WERI-Rb-1 (cell line): Measurements from ENCODE around the gene ASB8.

Experiments used
- DNase-seq: peaks from one replicate; pipeline ENCODE4 v3.0.0-alpha.2; 2020
- H3K27ac ChIP-seq: fragments of 250-450 bp; sonication (Bioruptor Pico); 2 replicates; pipeline ENCODE4 v1.5.1; 2020; ENCODE audit warnings: mild to moderate bottlenecking, moderate library complexity
- H3K27me3 ChIP-seq: fragments of 250-450 bp; sonication (Bioruptor Pico); 2 replicates; pipeline ENCODE4 v1.5.1; 2021; ENCODE audit warnings: mild to moderate bottlenecking, low read depth, moderate library complexity; ENCODE audit not compliant: insufficient read depth, severe bottlenecking
- H3K36me3 ChIP-seq: fragments of 250-450 bp; sonication (Bioruptor Pico); 2 replicates; pipeline ENCODE4 v1.5.1; 2020; ENCODE audit warnings: mild to moderate bottlenecking, moderate library complexity
- H3K4me3 ChIP-seq: 2 replicates; pipeline ENCODE4 v1.5.1; 2011; ENCODE audit warnings: low read depth, mild to moderate bottlenecking, control low read depth, low read length
- H3K9me3 ChIP-seq: fragments of 250-450 bp; sonication (Bioruptor Pico); 2 replicates; pipeline ENCODE4 v1.5.1; 2021; ENCODE audit warnings: mild to moderate bottlenecking, moderate library complexity; ENCODE audit not compliant: severe bottlenecking
- CTCF ChIP-seq: IDR thresholded peaks from 2 replicates; pipeline ENCODE4 v1.5.1; 2011; ENCODE audit warnings: low read depth, mild to moderate bottlenecking, control low read depth, inconsistent platforms, low read length

ASB8 gene

GRCh38 chr12:48180857-48181495, 23.7 kb upstream of the ASB8 start:
- H3K4me3 ChIP-seq = no peak overlapping the region
- no peaks in the 10 kb centered on the region for H3K9me3 ChIP-seq
- no peak for DNase-seq
- no peak overlapping the region for H3K27ac ChIP-seq
- H3K27me3 ChIP-seq = peaks cover 67% of the 10 kb centered on the region
- TF ChIP-seq CTCF = no peak
- H3K36me3 ChIP-seq = no peaks in the 10 kb centered on the region

- peaks cover 62% of the 10 kb centered on the region for H3K27me3 ChIP-seq
- H3K27ac ChIP-seq = no peak overlapping the region
- no peak for TF ChIP-seq CTCF
- DNase-seq = no peak
- H3K9me3 ChIP-seq = no peaks in the 10 kb centered on the region
- H3K36me3 ChIP-seq = no peaks in the 10 kb centered on the region
- H3K4me3 ChIP-seq = no peak overlapping the region
Measured at GRCh38 chr12:48180424-48180823, 23.1 kb upstream of the ASB8 start.

GRCh38 chr12:48179466-48179865, 22.2 kb upstream of the ASB8 start:
- Histone ChIP-seq H3K27me3 (peaks cover 52% of the 10 kb centered on the region), H3K4me3 (no peak overlapping the region)
- no peak for TF ChIP-seq CTCF

GRCh38 chr12:48177982-48178381, 20.7 kb upstream of the ASB8 start:
- no peak for DNase-seq
- no peak for TF ChIP-seq CTCF
- Histone ChIP-seq H3K27ac (no peak overlapping the region), H3K9me3 (no peaks in the 10 kb centered on the region), H3K36me3 (no peaks in the 10 kb centered on the region), H3K4me3 (no peak overlapping the region), H3K27me3 (peaks cover 37% of the 10 kb centered on the region)

More at GRCh38 chr12:48179466-48179865, 22.2 kb upstream of the ASB8 start:
- Histone ChIP-seq H3K27ac (no peak overlapping the region), H3K9me3 (no peaks in the 10 kb centered on the region), H3K36me3 (no peaks in the 10 kb centered on the region)
- DNase-seq = no peak

GRCh38 chr12:48176417-48176751, 19.1 kb upstream of the ASB8 start:
- DNase-seq = peak; percentile 16
- no peak overlapping the region for H3K27ac ChIP-seq
- H3K4me3 ChIP-seq = no peak overlapping the region
- peaks cover 23% of the 10 kb centered on the region for H3K27me3 ChIP-seq
- H3K36me3 ChIP-seq = no peaks in the 10 kb centered on the region
- TF ChIP-seq CTCF = no peak
- no peaks in the 10 kb centered on the region for H3K9me3 ChIP-seq

GRCh38 chr12:48175613-48176416, 18.5 kb upstream of the ASB8 start:
- H3K27me3 ChIP-seq = peaks cover 17% of the 10 kb centered on the region
- H3K36me3 ChIP-seq = no peaks in the 10 kb centered on the region
- no peak overlapping the region for H3K4me3 ChIP-seq
- H3K27ac ChIP-seq = no peak overlapping the region
- no peak for DNase-seq
- H3K9me3 ChIP-seq = no peaks in the 10 kb centered on the region
- TF ChIP-seq CTCF = no peak
